Measurements from ENCODE around the gene ACSM6.

GRCh38 chr10:95250856-95251255 lies 56.8 kb downstream of the ACSM6 start:
- TF ChIP-seq CTCF (conservative IDR thresholded peaks at IDR 0.05; ENCODE audit: low read depth, low read length): no peak
- TF ChIP-seq EZH2 (IDR thresholded peaks at IDR 0.05; ENCODE audit: borderline replicate concordance, low read depth, low read length, poor library complexity, severe bottlenecking): no peak

Measured in A673 (cell line).